ENCODE measurements around the gene RAP1GAP2.

GRCh38 chr17:2755891-2756724, 40.1 kb upstream of the RAP1GAP2 start:
- TF ChIP-seq CTCF (IDR thresholded peaks at IDR 0.05), result no peak
- no peak for TF ChIP-seq POLR2A (IDR thresholded peaks at IDR 0.05)
- TF ChIP-seq EP300 (IDR thresholded peaks at IDR 0.05), result no peak

Measured in sigmoid colon (tissue), 4 donors.